Mesothelial cell of epicardium (in vitro differentiated cells): Measurements from ENCODE around the gene SALL3. TPM values are rescaled to one million over a fixed set of nuclear protein-coding genes. Genes with fewer than 3 reads are reported as not detected.
A peak's percentile ranks its signal among the peaks of the same experiment; 100 is the strongest.

Experiments
- DNase-seq, 2 experiments: peaks; one replicate each; pipeline ENCODE4 v3.0.0; 2021; ENCODE audit warnings: low spot score in 2 of 2; ENCODE audit not compliant: unreplicated experiment in 2 of 2
- H3K27ac Mint-ChIP-seq: 2 replicates; pipeline ENCODE4 v1.8.0; 2021; ENCODE audit warnings: mixed read lengths
- H3K27me3 Mint-ChIP-seq: 2 replicates; pipeline ENCODE4 v1.8.0; 2021; ENCODE audit warnings: low read depth, mixed read lengths
- H3K36me3 Mint-ChIP-seq: 2 replicates; pipeline ENCODE4 v1.8.0; 2021; ENCODE audit warnings: mixed read lengths
- H3K4me1 Mint-ChIP-seq: 2 replicates; pipeline ENCODE4 v1.8.0; 2021; ENCODE audit warnings: mixed read lengths
- H3K4me3 Mint-ChIP-seq: 2 replicates; pipeline ENCODE4 v1.8.0; 2021; ENCODE audit warnings: mild to moderate bottlenecking, moderate library complexity, mixed read lengths
- H3K9me3 Mint-ChIP-seq: 2 replicates; pipeline ENCODE4 v1.8.0; 2021; ENCODE audit warnings: mixed read lengths
- total RNA-seq: library from RNA; stranded (reverse); gene quantifications from 3 replicates; pipeline ENCODE4 v1.2.1, GENCODE V29; 2021
- TF ChIP-seq, protein P1 (sequence below): fragments of 200-600 bp; sonication (generic); IDR thresholded peaks from one replicate; pipeline ENCODE4 v1.5.0; 2021; ENCODE audit warnings: antibody characterized with exemption; ENCODE audit not compliant: unreplicated experiment

The SALL3 gene
- total RNA-seq, 1 donor from 2014 or later, result 0.31 TPM

DNA sequence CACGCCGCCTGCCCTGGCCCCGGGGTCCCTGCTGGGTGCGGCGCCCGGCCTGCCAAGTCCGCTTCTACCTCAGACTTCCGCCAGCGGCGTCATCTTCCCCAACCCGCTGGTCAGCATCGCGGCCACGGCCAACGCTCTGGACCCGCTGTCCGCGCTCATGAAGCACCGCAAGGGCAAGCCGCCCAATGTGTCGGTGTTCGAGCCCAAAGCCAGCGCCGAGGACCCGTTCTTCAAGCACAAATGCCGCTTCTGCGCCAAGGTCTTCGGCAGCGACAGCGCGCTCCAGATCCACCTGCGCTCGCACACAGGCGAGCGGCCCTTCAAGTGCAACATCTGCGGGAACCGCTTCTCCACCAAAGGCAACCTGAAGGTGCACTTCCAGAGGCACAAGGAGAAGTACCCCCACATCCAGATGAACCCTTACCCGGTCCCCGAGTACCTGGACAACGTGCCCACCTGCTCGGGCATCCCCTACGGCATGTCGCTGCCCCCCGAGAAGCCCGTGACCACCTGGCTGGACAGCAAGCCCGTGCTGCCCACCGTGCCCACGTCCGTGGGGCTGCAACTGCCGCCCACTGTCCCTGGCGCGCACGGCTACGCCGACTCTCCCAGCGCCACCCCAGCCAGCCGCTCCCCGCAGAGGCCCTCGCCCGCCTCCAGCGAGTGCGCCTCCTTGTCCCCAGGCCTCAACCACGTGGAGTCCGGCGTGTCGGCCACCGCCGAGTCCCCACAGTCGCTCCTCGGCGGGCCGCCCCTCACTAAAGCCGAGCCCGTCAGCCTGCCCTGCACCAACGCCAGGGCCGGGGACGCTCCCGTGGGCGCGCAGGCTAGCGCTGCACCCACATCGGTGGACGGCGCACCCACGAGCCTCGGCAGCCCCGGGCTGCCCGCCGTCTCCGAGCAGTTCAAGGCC, 13.7 kb downstream of the SALL3 start:
- Mint-ChIP-seq H3K4me3 (no peak overlapping the region), H3K27me3 (peaks cover 22% of the 10 kb centered on the region), H3K4me1 (peaks cover 13% of the 10 kb centered on the region), H3K36me3 (no peaks in the 10 kb centered on the region), H3K27ac (no peak overlapping the region), H3K9me3 (no peaks in the 10 kb centered on the region)
- TF ChIP-seq, protein P1, sequence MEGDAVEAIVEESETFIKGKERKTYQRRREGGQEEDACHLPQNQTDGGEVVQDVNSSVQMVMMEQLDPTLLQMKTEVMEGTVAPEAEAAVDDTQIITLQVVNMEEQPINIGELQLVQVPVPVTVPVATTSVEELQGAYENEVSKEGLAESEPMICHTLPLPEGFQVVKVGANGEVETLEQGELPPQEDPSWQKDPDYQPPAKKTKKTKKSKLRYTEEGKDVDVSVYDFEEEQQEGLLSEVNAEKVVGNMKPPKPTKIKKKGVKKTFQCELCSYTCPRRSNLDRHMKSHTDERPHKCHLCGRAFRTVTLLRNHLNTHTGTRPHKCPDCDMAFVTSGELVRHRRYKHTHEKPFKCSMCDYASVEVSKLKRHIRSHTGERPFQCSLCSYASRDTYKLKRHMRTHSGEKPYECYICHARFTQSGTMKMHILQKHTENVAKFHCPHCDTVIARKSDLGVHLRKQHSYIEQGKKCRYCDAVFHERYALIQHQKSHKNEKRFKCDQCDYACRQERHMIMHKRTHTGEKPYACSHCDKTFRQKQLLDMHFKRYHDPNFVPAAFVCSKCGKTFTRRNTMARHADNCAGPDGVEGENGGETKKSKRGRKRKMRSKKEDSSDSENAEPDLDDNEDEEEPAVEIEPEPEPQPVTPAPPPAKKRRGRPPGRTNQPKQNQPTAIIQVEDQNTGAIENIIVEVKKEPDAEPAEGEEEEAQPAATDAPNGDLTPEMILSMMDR, result no peak
- no peak for DNase-seq

- peak in 1 of 2 experiments; percentile 36 for DNase-seq
- peaks cover 19% of the 10 kb centered on the region for H3K4me1 Mint-ChIP-seq
- H3K36me3 Mint-ChIP-seq, result no peaks in the 10 kb centered on the region
- no peak overlapping the region for H3K4me3 Mint-ChIP-seq
- TF ChIP-seq, protein P1, result no peak
- no peaks in the 10 kb centered on the region for H3K9me3 Mint-ChIP-seq
- H3K27ac Mint-ChIP-seq, result no peak overlapping the region
- H3K27me3 Mint-ChIP-seq, result peaks cover 15% of the 10 kb centered on the region
Observed at GRCh38 chr18:78994000-78994399, 14.4 kb downstream of the SALL3 start.

- DNase-seq, result no peak
Observed at GRCh38 chr18:78994531-78994930, 14.9 kb downstream of the SALL3 start.

GRCh38 chr18:78994977-78995582, 15.5 kb downstream of the SALL3 start:
- no peak overlapping the region for H3K4me3 Mint-ChIP-seq
- no peaks in the 10 kb centered on the region for H3K9me3 Mint-ChIP-seq

More at GRCh38 chr18:78994531-78994930, 14.9 kb downstream of the SALL3 start:
- peaks cover 15% of the 10 kb centered on the region for H3K27me3 Mint-ChIP-seq
- no peaks in the 10 kb centered on the region for H3K36me3 Mint-ChIP-seq
- no peaks in the 10 kb centered on the region for H3K9me3 Mint-ChIP-seq
- TF ChIP-seq, protein P1, result no peak
- H3K27ac Mint-ChIP-seq, result no peak overlapping the region
- peaks cover 23% of the 10 kb centered on the region for H3K4me1 Mint-ChIP-seq
- no peak overlapping the region for H3K4me3 Mint-ChIP-seq

GRCh38 chr18:78995740-78996395, 16.2 kb downstream of the SALL3 start:
- DNase-seq, result peak in 1 of 2 experiments; percentile 37
- H3K4me3 Mint-ChIP-seq, result no peak overlapping the region
- H3K36me3 Mint-ChIP-seq, result no peaks in the 10 kb centered on the region
- peaks cover 7% of the 10 kb centered on the region for H3K27me3 Mint-ChIP-seq
- H3K9me3 Mint-ChIP-seq, result no peaks in the 10 kb centered on the region
- H3K4me1 Mint-ChIP-seq, result peaks cover 27% of the 10 kb centered on the region
- H3K27ac Mint-ChIP-seq, result no peak overlapping the region
- TF ChIP-seq, protein P1, result no peak

More at GRCh38 chr18:78994977-78995582, 15.5 kb downstream of the SALL3 start:
- H3K27me3 Mint-ChIP-seq, result peaks cover 13% of the 10 kb centered on the region
- TF ChIP-seq, protein P1, result no peak
- no peaks in the 10 kb centered on the region for H3K36me3 Mint-ChIP-seq
- DNase-seq, result no peak
- H3K27ac Mint-ChIP-seq, result no peak overlapping the region
- H3K4me1 Mint-ChIP-seq, result peaks cover 27% of the 10 kb centered on the region
